Hepatocyte (in vitro differentiated cells): ENCODE measurements around the gene CEP83.
"Not testable (repeated sequence)": the region's sequence is repeated elsewhere in the genome, so short reads cannot be mapped to it uniquely, and the experiment has no call there.

Experiments
- CTCF ChIP-seq: fragments of 200-600 bp; sonication (generic); IDR thresholded peaks from 2 replicates; pipeline ENCODE4 v1.5.1; 2016; ENCODE audit warnings: antibody characterized with exemption, mild to moderate bottlenecking; ENCODE audit not compliant: poor library complexity
- EZH2phosphoT487 ChIP-seq: fragments of 200-600 bp; sonication (generic); IDR thresholded peaks from one replicate; pipeline ENCODE4 v1.6.1; 2018; ENCODE audit warnings: antibody characterized with exemption, mild to moderate bottlenecking, low read depth, moderate library complexity; ENCODE audit not compliant: unreplicated experiment, severe bottlenecking

GRCh38 chr12:94398685-94399084 lies 61.0 kb downstream of the CEP83 start:
- not testable (repeated sequence) for TF ChIP-seq CTCF, EZH2phosphoT487
